Peyer's patch (tissue), 4 donors: ENCODE results near the gene TGFBR3L. TPM values are rescaled to one million over a fixed set of nuclear protein-coding genes. Genes with fewer than 3 reads are reported as not detected.
"Not testable (repeated sequence)": the region's sequence is repeated elsewhere in the genome, so short reads cannot be mapped to it uniquely, and the experiment has no call there.

Experiments used
- DNase-seq, 3 donors: peaks; one replicate each; pipeline ENCODE4 v3.0.0-alpha.2; 2017 to 2019
- H3K27ac ChIP-seq, 4 donors: fragments of 200-600 bp; sonication (generic); one replicate each; pipeline ENCODE4 v1.5.1; 2016 to 2019
- H3K27me3 ChIP-seq, 2 donors: fragments of 200-600 bp; sonication (generic); one replicate each; pipeline ENCODE4 v1.5.1; 2019
- H3K36me3 ChIP-seq, 3 donors: fragments of 200-600 bp; sonication (generic); one replicate each; pipeline ENCODE4 v1.5.1; 2016 to 2019
- H3K4me1 ChIP-seq, 4 donors: fragments of 200-600 bp; sonication (generic); one replicate each; pipeline ENCODE4 v1.5.1; 2016 to 2019
- H3K4me3 ChIP-seq, 4 donors: fragments of 200-600 bp; sonication (generic); 1 replicate in 3 of 4; 2 replicates in 1 of 4; pipeline ENCODE4 v1.5.1; 2016 to 2019; ENCODE audit warnings: mild to moderate bottlenecking in 1 of 4
- H3K9me3 ChIP-seq, 4 donors: fragments of 200-600 bp; sonication (generic); one replicate each; pipeline ENCODE4 v1.5.1; 2016 to 2019; ENCODE audit warnings: mild to moderate bottlenecking in 1 of 4
- CTCF ChIP-seq, 6 experiments: fragments of 450-650 bp in 4 of 6; fragments of 200-600 bp in 2 of 6; sonication (generic) in 1 of 6; IDR thresholded peaks; one replicate each; pipeline ENCODE4 v1.5.1; 2017 to 2019; ENCODE audit warnings: antibody characterized with exemption in 6 of 6, mild to moderate bottlenecking in 3 of 6, moderate library complexity in 1 of 6
- POLR2A ChIP-seq, 2 donors: fragments of 450-650 bp; IDR thresholded peaks; one replicate each; pipeline ENCODE4 v1.5.1; 2017; ENCODE audit warnings: antibody characterized with exemption in 2 of 2, mild to moderate bottlenecking in 2 of 2, moderate library complexity in 2 of 2
- total RNA-seq, 4 donors: library from RNA; depleted of rRNA; stranded (reverse); fragments of >200 nt; gene quantifications; one replicate each; pipeline ENCODE4 v1.1.0, GENCODE V29; 2016

The TGFBR3L gene
- total RNA-seq, 4 donors from 2014 or later, result not detected

GRCh38 chr19:7928334-7928706 lies 13.7 kb downstream of the TGFBR3L start:
- DNase-seq, result no peak
- H3K27me3 ChIP-seq, result no peaks in the 10 kb centered on the region
- no peak for TF ChIP-seq POLR2A (IDR thresholded peaks at IDR 0.05)
- no peak for TF ChIP-seq CTCF (IDR thresholded peaks at IDR 0.05)
- H3K4me1 ChIP-seq, result peaks cover 0 to 22% (median 12%) of the 10 kb centered on the region in 4 donors
- peak overlapping the region in 2 of 4 donors; percentile 46 to 49 for H3K27ac ChIP-seq
- H3K9me3 ChIP-seq, result no peaks in the 10 kb centered on the region
- peaks cover 0 to 37% (median under 1%) of the 10 kb centered on the region in 3 donors for H3K36me3 ChIP-seq
- H3K4me3 ChIP-seq, result no peak overlapping the region

DNA sequence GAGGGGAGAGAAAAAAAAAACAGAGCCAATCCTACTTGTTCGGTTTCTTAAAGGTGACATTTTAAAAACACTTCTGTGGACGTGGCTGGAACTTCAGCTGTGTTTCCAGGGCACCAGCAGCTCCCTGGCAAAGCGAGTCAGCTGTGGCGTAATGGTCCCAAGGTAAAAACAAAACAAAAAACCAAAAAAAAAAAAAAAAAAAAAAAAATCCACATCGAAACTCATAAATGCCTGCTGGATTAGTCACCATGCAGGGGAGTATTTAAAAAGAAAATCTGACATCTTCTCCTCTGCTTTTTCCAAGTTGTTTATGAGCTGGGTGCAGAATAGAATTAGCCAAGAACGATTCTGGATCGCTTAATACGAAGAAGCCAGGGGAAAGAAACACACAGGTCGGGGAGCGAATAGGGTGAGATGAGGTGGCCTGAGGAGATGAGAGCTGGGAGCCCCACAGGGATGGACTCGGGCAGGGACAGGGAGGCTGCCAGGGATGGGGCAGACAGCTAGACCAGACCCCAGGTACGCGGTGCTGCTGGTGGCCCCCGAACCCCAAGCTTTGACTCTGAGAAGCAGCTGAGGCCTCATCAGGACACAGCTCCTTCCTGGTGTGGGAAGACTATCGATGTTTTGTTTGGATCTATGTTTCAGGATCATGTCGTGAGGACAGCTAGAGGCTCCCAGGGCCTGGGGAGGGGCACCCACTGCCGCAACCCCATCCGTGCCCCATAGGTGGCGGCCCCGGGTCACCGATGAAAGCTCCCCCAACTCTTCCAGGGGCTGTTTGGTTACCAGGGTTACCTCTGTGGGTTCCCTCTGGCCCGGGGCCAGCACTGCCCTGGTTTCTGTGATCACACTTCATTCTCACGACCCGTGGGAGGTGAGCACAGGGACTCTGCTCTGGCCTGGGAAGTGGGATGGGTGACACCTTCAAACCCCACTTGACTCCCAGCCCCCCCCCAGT lies 14.4 kb downstream of the TGFBR3L start:
- peaks cover 0 to 44% (median 4%) of the 10 kb centered on the region in 3 donors for H3K36me3 ChIP-seq
- no peak for TF ChIP-seq POLR2A (IDR thresholded peaks at IDR 0.05)
- TF ChIP-seq CTCF (IDR thresholded peaks at IDR 0.05), result peak in 3 of 6 experiments; percentile 19 to 23 (median 23)
- DNase-seq, result peak in 2 of 3 donors; percentile 39 to 68

GRCh38 chr19:7930030-7930429 lies 15.4 kb downstream of the TGFBR3L start:
- H3K27me3 ChIP-seq, H3K4me3 ChIP-seq, H3K9me3 ChIP-seq: not testable (repeated sequence)
- DNase-seq, result peak in 1 of 3 donors; percentile 46
- Histone ChIP-seq H3K36me3 (peaks cover 0 to 54% (median 4%) of the 10 kb centered on the region in 3 donors), H3K4me1 (peaks cover 0 to 17% (median 9%) of the 10 kb centered on the region in 4 donors), H3K27ac (peak overlapping the region in 1 of 4 donors; percentile 61)

More for the DNA sequence above, 14.4 kb downstream of the TGFBR3L start:
- no peaks in the 10 kb centered on the region for H3K27me3 ChIP-seq
- no peak overlapping the region for H3K4me3 ChIP-seq
- H3K4me1 ChIP-seq, result peaks cover 0 to 22% (median 12%) of the 10 kb centered on the region in 4 donors
- H3K27ac ChIP-seq, result peak overlapping the region in 3 of 4 donors; percentile 10 to 70 (median 61)
- no peaks in the 10 kb centered on the region for H3K9me3 ChIP-seq

DNA sequence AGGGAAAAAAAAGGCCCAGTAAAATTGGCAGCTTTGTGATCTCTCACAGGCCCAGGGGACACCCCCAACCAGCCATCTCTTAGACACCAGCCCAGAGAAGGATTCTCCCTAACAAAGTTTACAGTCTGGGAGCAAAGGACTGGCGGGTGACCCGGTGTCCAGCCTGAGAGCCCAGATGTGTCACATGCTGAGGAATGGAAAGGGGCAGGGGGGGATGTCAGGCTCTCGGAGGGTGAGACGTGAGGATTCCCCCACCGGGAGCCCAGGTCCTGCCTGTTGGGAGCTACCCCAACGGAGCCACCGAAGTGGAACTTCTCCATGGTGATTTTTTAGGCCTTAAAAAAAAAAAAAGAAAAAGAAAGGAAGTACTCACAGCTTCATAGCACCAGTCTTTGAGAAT lies 16.1 kb downstream of the TGFBR3L start:
- DNase-seq, result no peak
- H3K4me1 ChIP-seq, result peaks cover 0 to 9% (median 6%) of the 10 kb centered on the region in 4 donors
- TF ChIP-seq POLR2A (IDR thresholded peaks at IDR 0.05), result no peak
- no peak for TF ChIP-seq CTCF (IDR thresholded peaks at IDR 0.05)
- no peaks in the 10 kb centered on the region for H3K27me3 ChIP-seq
- H3K36me3 ChIP-seq, result peaks cover 0 to 61% (median 4%) of the 10 kb centered on the region in 3 donors
- peak overlapping the region in 1 of 4 donors; percentile 42 for H3K27ac ChIP-seq
- no peak overlapping the region for H3K4me3 ChIP-seq
- H3K9me3 ChIP-seq, result no peaks in the 10 kb centered on the region

GRCh38 chr19:7931221-7932061 lies 16.8 kb downstream of the TGFBR3L start:
- H3K36me3 ChIP-seq, result peaks cover 0 to 68% (median 4%) of the 10 kb centered on the region in 3 donors

More at GRCh38 chr19:7931221-7932061, 16.8 kb downstream of the TGFBR3L start:
- Histone ChIP-seq H3K27me3 (no peaks in the 10 kb centered on the region), H3K27ac (peak overlapping the region in 1 of 4 donors; percentile 42), H3K9me3 (no peaks in the 10 kb centered on the region), H3K4me1 (peaks cover 0 to 5% (median under 1%) of the 10 kb centered on the region in 4 donors), H3K4me3 (no peak overlapping the region)
- no peak for DNase-seq
- TF ChIP-seq CTCF (IDR thresholded peaks at IDR 0.05), result no peak
- no peak for TF ChIP-seq POLR2A (IDR thresholded peaks at IDR 0.05)
